Activated naive CD8-positive, alpha-beta T cell treated with anti-CD3 and anti-CD28 coated beads, Interleukin-2, amount 10 ng/mL, durations not matched to agents 7 days and 5 days (primary cell): Measurements from ENCODE around the gene LHFPL2. TPM values are rescaled to one million over a fixed set of nuclear protein-coding genes. Genes with fewer than 3 reads are reported as not detected.
"Not testable (repeated sequence)": the region's sequence is repeated elsewhere in the genome, so short reads cannot be mapped to it uniquely, and the experiment has no call there.

Experiments used
- ATAC-seq: fragments of 150-1000 bp; cut with Tn5 transposase; one replicate; pipeline ENCODE4 v1.10.0; 2021; ENCODE audit warnings: low read depth, moderate library complexity
- POLR2A ChIA-PET: fragments of 350-600 bp; sonication (Branson Sonifier 250); formaldehyde crosslinking; loops from one replicate; lab custom pipeline; 2021; ENCODE audit warnings: antibody characterized with exemption; lab: Charles Lee
- DNase-seq: peaks from one replicate; pipeline ENCODE4 v3.0.0; 2021
- H3K27ac Mint-ChIP-seq: one replicate; pipeline ENCODE4 v1.8.0; 2022; ENCODE audit warnings: mild to moderate bottlenecking, mixed read lengths
- H3K27me3 Mint-ChIP-seq: one replicate; pipeline ENCODE4 v1.8.0; 2022; ENCODE audit warnings: mild to moderate bottlenecking, moderate library complexity, mixed read lengths
- H3K36me3 Mint-ChIP-seq: one replicate; pipeline ENCODE4 v1.8.0; 2021; ENCODE audit warnings: mild to moderate bottlenecking, mixed read lengths
- H3K4me1 Mint-ChIP-seq: one replicate; pipeline ENCODE4 v1.8.0; 2021; ENCODE audit warnings: mixed read lengths
- H3K4me3 Mint-ChIP-seq: one replicate; pipeline ENCODE4 v1.8.0; 2022; ENCODE audit warnings: mild to moderate bottlenecking, moderate library complexity, mixed read lengths
- H3K9me3 Mint-ChIP-seq: one replicate; pipeline ENCODE4 v1.8.0; 2021; ENCODE audit warnings: mixed read lengths
- total RNA-seq, 2 experiments: library from RNA; stranded (reverse); gene quantifications; one replicate each; pipeline ENCODE4 v1.2.3, GENCODE V29; 2021

Gene LHFPL2
- total RNA-seq, 2 experiments from 2014 or later = 2.4 to 2.8 TPM

GRCh38 chr5:78630047-78630446 is 18.5 kb downstream of the LHFPL2 start:
- H3K4me3 Mint-ChIP-seq = no peak overlapping the region
- H3K4me1 Mint-ChIP-seq = no peaks in the 10 kb centered on the region
- peaks cover 1% of the 10 kb centered on the region for H3K9me3 Mint-ChIP-seq
- ATAC-seq (no peak), DNase-seq (no peak)
- POLR2A ChIA-PET = no interaction called here
- peaks cover 9% of the 10 kb centered on the region for H3K27me3 Mint-ChIP-seq
- no peaks in the 10 kb centered on the region for H3K36me3 Mint-ChIP-seq
- no peak overlapping the region for H3K27ac Mint-ChIP-seq

DNA sequence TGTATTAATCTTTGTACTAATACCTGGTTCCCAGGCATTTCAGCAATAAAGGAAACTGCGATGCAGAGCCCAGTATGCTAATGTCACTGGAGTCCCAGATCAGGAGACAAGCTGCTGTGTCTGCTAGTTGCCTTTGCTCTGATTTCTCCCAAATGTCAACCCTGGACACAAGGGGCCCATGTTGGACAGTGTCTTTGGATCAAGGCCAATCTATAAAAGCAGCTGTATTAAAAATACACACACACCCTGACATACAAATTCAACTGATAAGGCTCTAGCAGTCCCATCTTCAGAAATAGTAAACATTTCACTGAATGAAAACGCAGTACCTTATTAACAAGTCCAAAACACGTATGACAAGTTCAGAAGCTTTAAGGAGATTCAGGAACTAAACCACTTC is 18.9 kb downstream of the LHFPL2 start:
- Mint-ChIP-seq H3K27ac (no peak overlapping the region), H3K4me1 (no peaks in the 10 kb centered on the region), H3K36me3 (no peaks in the 10 kb centered on the region), H3K9me3 (peaks cover 1% of the 10 kb centered on the region), H3K4me3 (no peak overlapping the region), H3K27me3 (peaks cover 9% of the 10 kb centered on the region)
- POLR2A ChIA-PET = no interaction called here
- DNase-seq (no peak), ATAC-seq (no peak)

- no peak for ATAC-seq
- Mint-ChIP-seq H3K4me1 (no peaks in the 10 kb centered on the region), H3K27me3 (peaks cover 10% of the 10 kb centered on the region), H3K9me3 (peaks cover 1% of the 10 kb centered on the region), H3K27ac (no peak overlapping the region), H3K4me3 (no peak overlapping the region), H3K36me3 (no peaks in the 10 kb centered on the region)
- POLR2A ChIA-PET = no interaction called here
- DNase-seq = no peak
Measured at GRCh38 chr5:78628270-78628992, 20.1 kb downstream of the LHFPL2 start.

GRCh38 chr5:78627766-78628165 is 20.8 kb downstream of the LHFPL2 start:
- H3K4me1 Mint-ChIP-seq = no peaks in the 10 kb centered on the region
- H3K9me3 Mint-ChIP-seq = peaks cover 1% of the 10 kb centered on the region
- no peak for ATAC-seq
- POLR2A ChIA-PET = no interaction called here
- H3K4me3 Mint-ChIP-seq = no peak overlapping the region
- no peak for DNase-seq
- H3K27ac Mint-ChIP-seq = no peak overlapping the region
- peaks cover 10% of the 10 kb centered on the region for H3K27me3 Mint-ChIP-seq
- no peaks in the 10 kb centered on the region for H3K36me3 Mint-ChIP-seq

GRCh38 chr5:78627175-78627574 is 21.4 kb downstream of the LHFPL2 start:
- POLR2A ChIA-PET = no interaction called here
- ATAC-seq (no peak), DNase-seq (no peak)
- Mint-ChIP-seq H3K4me1 (no peaks in the 10 kb centered on the region), H3K27ac (no peak overlapping the region), H3K4me3 (no peak overlapping the region), H3K36me3 (no peaks in the 10 kb centered on the region), H3K9me3 (peaks cover 1% of the 10 kb centered on the region), H3K27me3 (peaks cover 10% of the 10 kb centered on the region)

GRCh38 chr5:78626009-78626571 is 22.5 kb downstream of the LHFPL2 start:
- DNase-seq (no peak), ATAC-seq (no peak)
- no peaks in the 10 kb centered on the region for H3K4me1 Mint-ChIP-seq
- H3K27me3 Mint-ChIP-seq = peaks cover 5% of the 10 kb centered on the region
- H3K27ac Mint-ChIP-seq = no peak overlapping the region
- H3K36me3 Mint-ChIP-seq = no peaks in the 10 kb centered on the region
- no peaks in the 10 kb centered on the region for H3K9me3 Mint-ChIP-seq
- POLR2A ChIA-PET = no interaction called here
- no peak overlapping the region for H3K4me3 Mint-ChIP-seq

- Mint-ChIP-seq H3K27ac (no peak overlapping the region), H3K4me1 (no peaks in the 10 kb centered on the region), H3K4me3 (no peak overlapping the region), H3K27me3 (peaks cover 2% of the 10 kb centered on the region), H3K36me3 (no peaks in the 10 kb centered on the region), H3K9me3 (peaks cover 2% of the 10 kb centered on the region)
- ATAC-seq = no peak
- POLR2A ChIA-PET = no interaction called here
- DNase-seq = no peak
Measured at GRCh38 chr5:78624992-78625391, 23.6 kb downstream of the LHFPL2 start.

GRCh38 chr5:78624011-78624541 is 24.5 kb downstream of the LHFPL2 start:
- ATAC-seq (no peak), DNase-seq (no peak)
- H3K27ac Mint-ChIP-seq = no peak overlapping the region
- POLR2A ChIA-PET = no interaction called here
- H3K4me3 Mint-ChIP-seq = no peak overlapping the region
- peaks cover 2% of the 10 kb centered on the region for H3K27me3 Mint-ChIP-seq
- H3K9me3 Mint-ChIP-seq = peaks cover 2% of the 10 kb centered on the region
- no peaks in the 10 kb centered on the region for H3K36me3 Mint-ChIP-seq
- no peaks in the 10 kb centered on the region for H3K4me1 Mint-ChIP-seq

DNA sequence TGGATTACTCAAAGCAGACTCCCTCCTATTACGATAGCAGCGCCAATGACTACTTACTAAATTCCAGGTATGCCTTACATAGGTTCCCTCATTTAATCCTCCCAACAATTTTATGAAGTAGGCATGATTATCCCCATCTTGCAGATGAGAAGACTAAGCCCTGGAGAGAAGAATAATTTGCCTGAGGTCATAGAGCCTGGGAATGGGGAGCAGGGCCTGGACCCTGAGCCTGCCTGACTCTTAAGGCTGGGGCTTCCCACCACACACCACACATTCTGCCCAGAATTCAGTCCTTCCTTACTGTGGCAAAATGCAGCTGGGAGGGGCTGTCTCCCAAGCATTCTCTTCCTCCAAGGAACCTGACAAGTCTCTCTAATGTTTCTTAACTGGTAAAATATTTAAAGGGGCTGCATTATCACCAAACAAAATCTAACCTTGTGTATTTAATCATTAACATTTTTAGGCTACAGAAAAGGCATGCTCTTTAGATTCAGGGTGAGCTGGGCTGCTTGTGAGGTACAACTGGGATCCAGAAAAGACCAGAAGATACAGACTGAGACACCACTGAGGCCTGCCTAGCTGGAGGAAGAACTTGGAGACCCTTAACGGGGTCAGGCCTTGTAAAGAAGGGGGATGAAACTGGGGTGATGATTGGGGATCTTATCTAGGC is 26.1 kb downstream of the LHFPL2 start:
- no peak for DNase-seq
- POLR2A ChIA-PET = no interaction called here
- Mint-ChIP-seq H3K36me3 (no peaks in the 10 kb centered on the region), H3K4me1 (no peaks in the 10 kb centered on the region), H3K27ac (no peak overlapping the region), H3K9me3 (peaks cover 3% of the 10 kb centered on the region), H3K4me3 (no peak overlapping the region), H3K27me3 (peaks cover 2% of the 10 kb centered on the region)
- ATAC-seq = no peak

- POLR2A ChIA-PET = no interaction called here
- peaks cover 3% of the 10 kb centered on the region for H3K9me3 Mint-ChIP-seq
- ATAC-seq (no peak), DNase-seq (no peak)
- no peak overlapping the region for H3K27ac Mint-ChIP-seq
- H3K27me3 Mint-ChIP-seq = peaks cover 2% of the 10 kb centered on the region
- no peaks in the 10 kb centered on the region for H3K36me3 Mint-ChIP-seq
- H3K4me3 Mint-ChIP-seq = no peak overlapping the region
- no peaks in the 10 kb centered on the region for H3K4me1 Mint-ChIP-seq
Measured at GRCh38 chr5:78621291-78621738, 27.3 kb downstream of the LHFPL2 start.

GRCh38 chr5:78620119-78620518 is 28.5 kb downstream of the LHFPL2 start:
- H3K36me3 Mint-ChIP-seq, H3K4me3 Mint-ChIP-seq, H3K4me1 Mint-ChIP-seq, DNase-seq, POLR2A ChIA-PET, H3K27ac Mint-ChIP-seq, ATAC-seq, H3K9me3 Mint-ChIP-seq, H3K27me3 Mint-ChIP-seq: not testable (repeated sequence)

DNA sequence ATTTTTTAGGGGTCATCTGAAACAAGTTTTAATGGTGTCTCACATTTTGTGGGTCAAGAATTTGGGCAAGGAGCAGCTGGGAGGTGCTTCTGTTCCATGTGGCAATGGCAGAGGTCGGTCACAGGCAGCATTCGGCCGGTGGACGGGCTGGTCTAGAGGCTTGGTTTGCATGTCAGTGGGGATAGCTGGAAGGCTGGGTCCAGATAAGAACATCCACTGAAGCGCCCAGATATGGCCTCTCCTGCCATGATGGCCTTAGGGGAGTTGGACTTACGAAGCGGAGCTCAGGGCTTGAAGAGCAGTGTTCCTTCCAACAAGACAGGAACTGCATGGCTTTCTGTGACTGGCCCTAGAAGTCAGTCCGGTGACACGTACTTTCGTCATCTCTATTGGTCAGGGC is 30.3 kb downstream of the LHFPL2 start:
- Mint-ChIP-seq H3K36me3 (no peaks in the 10 kb centered on the region), H3K4me1 (no peaks in the 10 kb centered on the region), H3K27me3 (peaks cover 22% of the 10 kb centered on the region), H3K4me3 (no peak overlapping the region), H3K27ac (no peak overlapping the region), H3K9me3 (peaks cover 3% of the 10 kb centered on the region)
- DNase-seq (no peak), ATAC-seq (no peak)
- POLR2A ChIA-PET = no interaction called here

DNA sequence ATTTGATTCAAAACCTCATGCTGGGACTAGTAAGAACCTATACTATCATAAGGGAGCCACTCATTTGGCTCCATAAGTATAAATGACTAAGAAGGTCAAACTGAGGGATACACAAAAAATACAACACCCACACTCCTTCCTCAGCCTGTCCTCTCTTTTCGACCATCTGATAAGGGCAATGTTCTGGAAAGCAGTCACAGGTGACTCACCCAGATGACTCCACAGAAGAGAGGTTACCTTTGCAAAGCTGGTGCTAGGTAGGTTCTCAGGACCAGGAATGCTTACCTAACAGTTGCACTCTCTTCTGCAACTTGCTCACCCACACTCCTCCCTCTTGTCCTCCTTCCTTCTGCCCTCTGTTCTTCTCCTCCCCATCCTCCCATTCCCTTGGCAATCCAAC is 32.9 kb downstream of the LHFPL2 start:
- H3K27me3 Mint-ChIP-seq = peaks cover 28% of the 10 kb centered on the region

GRCh38 chr5:78614816-78615215 is 33.8 kb downstream of the LHFPL2 start:
- Mint-ChIP-seq H3K36me3 (no peaks in the 10 kb centered on the region), H3K27ac (no peak overlapping the region), H3K27me3 (peaks cover 28% of the 10 kb centered on the region), H3K4me1 (no peaks in the 10 kb centered on the region), H3K4me3 (no peak overlapping the region), H3K9me3 (peaks cover 1% of the 10 kb centered on the region)
- ATAC-seq = no peak
- POLR2A ChIA-PET = no interaction called here
- no peak for DNase-seq

More for the DNA sequence above, 32.9 kb downstream of the LHFPL2 start:
- Mint-ChIP-seq H3K36me3 (no peaks in the 10 kb centered on the region), H3K27ac (no peak overlapping the region), H3K9me3 (peaks cover 3% of the 10 kb centered on the region), H3K4me3 (no peak overlapping the region), H3K4me1 (no peaks in the 10 kb centered on the region)
- DNase-seq (no peak), ATAC-seq (no peak)
- POLR2A ChIA-PET = no interaction called here
